ENCODE data around the gene GM2A. TPM values are rescaled to one million over a fixed set of nuclear protein-coding genes. Genes with fewer than 3 reads are reported as not detected.

The GM2A gene
- polyA plus RNA-seq, 3 donors, result 22.2 to 57.9 (median 28.0) TPM

DNA sequence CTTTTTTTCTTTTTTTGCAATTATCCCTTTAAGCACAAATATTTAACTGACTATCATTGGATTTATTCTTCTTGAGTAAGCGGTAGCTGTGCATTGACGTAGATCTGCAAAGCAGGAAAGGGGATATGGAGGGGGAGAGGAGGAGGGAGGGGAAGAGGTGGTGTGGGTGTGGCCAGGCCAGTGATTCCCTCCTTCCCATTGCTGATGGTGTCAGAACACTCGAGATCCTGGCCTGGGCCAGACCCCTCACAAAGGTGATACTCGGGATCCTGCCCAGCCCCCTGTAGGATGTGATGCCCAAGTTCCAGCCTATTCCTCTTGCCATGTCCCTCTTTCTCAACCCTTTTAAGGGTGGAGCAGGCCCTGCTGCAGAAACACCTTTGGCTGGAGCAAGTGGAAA, 40.6 kb downstream of the GM2A start:
- H3K27me3 Mint-ChIP-seq (ENCODE audit: low read depth in 3 of 3), result peaks cover 2 to 5% (median 2%) of the 10 kb centered on the region in 3 donors

GRCh38 chr5:151295138-151295537, 42.2 kb downstream of the GM2A start:
- H3K27ac Mint-ChIP-seq, result no peak overlapping the region
- H3K9me3 Mint-ChIP-seq, result peaks cover 4 to 16% (median 11%) of the 10 kb centered on the region in 7 donors
- no peak overlapping the region for H3K4me3 Mint-ChIP-seq
- no peak overlapping the region for H2AFZ ChIP-seq (ENCODE audit: insufficient read depth, low read depth, low read length, poor library complexity, severe bottlenecking)
- peaks cover 0 to 3% of the 10 kb centered on the region in 2 donors for H3K36me3 Mint-ChIP-seq
- no peaks in the 10 kb centered on the region for H4K20me1 ChIP-seq (ENCODE audit: insufficient read depth, low read length)
- peaks cover 2 to 5% (median 3%) of the 10 kb centered on the region in 3 donors for H3K27me3 Mint-ChIP-seq (ENCODE audit: low read depth in 3 of 3)
- no peak overlapping the region for H3K4me2 ChIP-seq (replicated peaks; ENCODE audit: extremely low read depth, low read length, poor library complexity, severe bottlenecking)
- peaks cover 17 to 21% of the 10 kb centered on the region in 2 donors for H3K4me1 ChIP-seq (ENCODE audit: control insufficient read depth in 1 of 2, insufficient read depth in 2 of 2, low read length in 2 of 2)
- peaks cover 10 to 12% of the 10 kb centered on the region in 2 donors for H3K9me3 ChIP-seq (replicated peaks in 1 of 2; ENCODE audit: control insufficient read depth in 1 of 2, insufficient read depth in 1 of 2, low read length in 2 of 2)
- intact Hi-C loops (cut with micrococcal nuclease), result no loop called here
- TF ChIP-seq, protein P1, sequence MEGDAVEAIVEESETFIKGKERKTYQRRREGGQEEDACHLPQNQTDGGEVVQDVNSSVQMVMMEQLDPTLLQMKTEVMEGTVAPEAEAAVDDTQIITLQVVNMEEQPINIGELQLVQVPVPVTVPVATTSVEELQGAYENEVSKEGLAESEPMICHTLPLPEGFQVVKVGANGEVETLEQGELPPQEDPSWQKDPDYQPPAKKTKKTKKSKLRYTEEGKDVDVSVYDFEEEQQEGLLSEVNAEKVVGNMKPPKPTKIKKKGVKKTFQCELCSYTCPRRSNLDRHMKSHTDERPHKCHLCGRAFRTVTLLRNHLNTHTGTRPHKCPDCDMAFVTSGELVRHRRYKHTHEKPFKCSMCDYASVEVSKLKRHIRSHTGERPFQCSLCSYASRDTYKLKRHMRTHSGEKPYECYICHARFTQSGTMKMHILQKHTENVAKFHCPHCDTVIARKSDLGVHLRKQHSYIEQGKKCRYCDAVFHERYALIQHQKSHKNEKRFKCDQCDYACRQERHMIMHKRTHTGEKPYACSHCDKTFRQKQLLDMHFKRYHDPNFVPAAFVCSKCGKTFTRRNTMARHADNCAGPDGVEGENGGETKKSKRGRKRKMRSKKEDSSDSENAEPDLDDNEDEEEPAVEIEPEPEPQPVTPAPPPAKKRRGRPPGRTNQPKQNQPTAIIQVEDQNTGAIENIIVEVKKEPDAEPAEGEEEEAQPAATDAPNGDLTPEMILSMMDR (IDR thresholded peaks at IDR 0.05), result no peak
- no peaks in the 10 kb centered on the region for H3K36me3 ChIP-seq (replicated peaks in 1 of 2; ENCODE audit: control insufficient read depth in 1 of 2, insufficient read depth in 2 of 2, low read length in 2 of 2)
- H3K27ac ChIP-seq (ENCODE audit: low read depth in 1 of 2, low read length in 2 of 2), result no peak overlapping the region
- H3K4me3 ChIP-seq (replicated peaks in 1 of 3; ENCODE audit: low read depth in 2 of 3, low read length in 3 of 3), result no peak overlapping the region
- DNase-seq, result peak in 2 of 3 donors; percentile 9 to 18
- no peaks in the 10 kb centered on the region for H3K27me3 ChIP-seq (ENCODE audit: control insufficient read depth in 2 of 2, insufficient read depth in 2 of 2, low read length in 2 of 2)
- peaks cover 24% of the 10 kb centered on the region for H3K4me1 Mint-ChIP-seq
- H3K79me2 ChIP-seq (ENCODE audit: insufficient read depth, low read length), result no peaks in the 10 kb centered on the region
- WGBS (ENCODE audit: insufficient coverage), result 44% methylated on average over 5 of the region's 5 CpGs
- H3K9ac ChIP-seq (ENCODE audit: insufficient read depth, low read length, poor library complexity, severe bottlenecking), result no peak overlapping the region

More for the DNA sequence above, 40.6 kb downstream of the GM2A start:
- intact Hi-C loops (cut with micrococcal nuclease), result no loop called here
- Mint-ChIP-seq H3K4me3 (no peak overlapping the region), H3K36me3 (peaks cover 0 to 3% of the 10 kb centered on the region in 2 donors), H3K27ac (no peak overlapping the region), H3K4me1 (peaks cover 23% of the 10 kb centered on the region), H3K9me3 (peaks cover 4 to 16% (median 11%) of the 10 kb centered on the region in 7 donors)
- no peak overlapping the region for H3K4me3 ChIP-seq (replicated peaks in 1 of 3; ENCODE audit: low read depth in 2 of 3, low read length in 3 of 3)
- no peak for DNase-seq
- H3K79me2 ChIP-seq (ENCODE audit: insufficient read depth, low read length), result no peaks in the 10 kb centered on the region
- peaks cover 17 to 21% of the 10 kb centered on the region in 2 donors for H3K4me1 ChIP-seq (ENCODE audit: control insufficient read depth in 1 of 2, insufficient read depth in 2 of 2, low read length in 2 of 2)
- H2AFZ ChIP-seq (ENCODE audit: insufficient read depth, low read depth, low read length, poor library complexity, severe bottlenecking), result no peak overlapping the region
- peaks cover 10 to 12% of the 10 kb centered on the region in 2 donors for H3K9me3 ChIP-seq (replicated peaks in 1 of 2; ENCODE audit: control insufficient read depth in 1 of 2, insufficient read depth in 1 of 2, low read length in 2 of 2)
- no peaks in the 10 kb centered on the region for H3K36me3 ChIP-seq (replicated peaks in 1 of 2; ENCODE audit: control insufficient read depth in 1 of 2, insufficient read depth in 2 of 2, low read length in 2 of 2)
- 60% methylated on average over 2 of the region's 4 CpGs for WGBS (ENCODE audit: insufficient coverage)
- H3K27me3 ChIP-seq (ENCODE audit: control insufficient read depth in 2 of 2, insufficient read depth in 2 of 2, low read length in 2 of 2), result no peaks in the 10 kb centered on the region
- no peaks in the 10 kb centered on the region for H4K20me1 ChIP-seq (ENCODE audit: insufficient read depth, low read length)
- H3K9ac ChIP-seq (ENCODE audit: insufficient read depth, low read length, poor library complexity, severe bottlenecking), result no peak overlapping the region
- H3K27ac ChIP-seq (ENCODE audit: low read depth in 1 of 2, low read length in 2 of 2), result no peak overlapping the region
- no peak overlapping the region for H3K4me2 ChIP-seq (replicated peaks; ENCODE audit: extremely low read depth, low read length, poor library complexity, severe bottlenecking)
- TF ChIP-seq, protein P1 (IDR thresholded peaks at IDR 0.05), result no peak
